Measurements from ENCODE around the gene SYT6.

Gene SYT6

GRCh38 chr1:114144016-114144415, 9.7 kb downstream of the SYT6 start:
- H3K4me3 ChIP-seq (IDR thresholded peaks at IDR 0.05; ENCODE audit: insufficient read depth, low read depth, low read length), result no peak overlapping the region
- no peaks in the 10 kb centered on the region for H3K4me1 ChIP-seq (ENCODE audit: low read depth, poor library complexity, severe bottlenecking)
- H2AFZ ChIP-seq (ENCODE audit: low read depth), result no peak overlapping the region
- no peaks in the 10 kb centered on the region for H4K20me1 ChIP-seq (ENCODE audit: insufficient read depth)
- no peak overlapping the region for H3K27ac ChIP-seq
- H3K27me3 ChIP-seq (ENCODE audit: insufficient read depth, low read depth), result no peaks in the 10 kb centered on the region
- H3K36me3 ChIP-seq (ENCODE audit: insufficient read depth), result no peaks in the 10 kb centered on the region
- H3K79me2 ChIP-seq (ENCODE audit: insufficient read depth, low read depth), result no peaks in the 10 kb centered on the region
- H3K9ac ChIP-seq, result no peak overlapping the region
- TF ChIP-seq CTCF (conservative IDR thresholded peaks at IDR 0.05; ENCODE audit: low read depth, low read length), result no peak
- no peak overlapping the region for H3K4me2 ChIP-seq

- Histone ChIP-seq H3K36me3 (ENCODE audit: insufficient read depth) (no peaks in the 10 kb centered on the region), H3K27me3 (ENCODE audit: insufficient read depth, low read depth) (no peaks in the 10 kb centered on the region), H3K79me2 (ENCODE audit: insufficient read depth, low read depth) (no peaks in the 10 kb centered on the region), H3K9ac (no peak overlapping the region), H3K27ac (no peak overlapping the region), H2AFZ (ENCODE audit: low read depth) (no peak overlapping the region), H3K4me1 (ENCODE audit: low read depth, poor library complexity, severe bottlenecking) (no peaks in the 10 kb centered on the region), H3K4me3 (IDR thresholded peaks at IDR 0.05; ENCODE audit: insufficient read depth, low read depth, low read length) (no peak overlapping the region), H3K4me2 (no peak overlapping the region), H4K20me1 (ENCODE audit: insufficient read depth) (no peaks in the 10 kb centered on the region)
- TF ChIP-seq CTCF (conservative IDR thresholded peaks at IDR 0.05; ENCODE audit: low read depth, low read length), result no peak
Measured at GRCh38 chr1:114139540-114139939, 14.1 kb downstream of the SYT6 start.

GRCh38 chr1:114137497-114137896, 16.2 kb downstream of the SYT6 start:
- Histone ChIP-seq H3K9ac (no peak overlapping the region), H4K20me1 (ENCODE audit: insufficient read depth) (no peaks in the 10 kb centered on the region), H3K36me3 (ENCODE audit: insufficient read depth) (no peaks in the 10 kb centered on the region), H2AFZ (ENCODE audit: low read depth) (no peak overlapping the region), H3K27ac (no peak overlapping the region), H3K27me3 (ENCODE audit: insufficient read depth, low read depth) (no peaks in the 10 kb centered on the region), H3K4me2 (no peak overlapping the region), H3K79me2 (ENCODE audit: insufficient read depth, low read depth) (no peaks in the 10 kb centered on the region), H3K4me3 (IDR thresholded peaks at IDR 0.05; ENCODE audit: insufficient read depth, low read depth, low read length) (no peak overlapping the region), H3K4me1 (ENCODE audit: low read depth, poor library complexity, severe bottlenecking) (no peaks in the 10 kb centered on the region)
- no peak for TF ChIP-seq CTCF (conservative IDR thresholded peaks at IDR 0.05; ENCODE audit: low read depth, low read length)

- Histone ChIP-seq H3K27me3 (ENCODE audit: insufficient read depth, low read depth) (no peaks in the 10 kb centered on the region), H3K4me2 (no peak overlapping the region), H3K36me3 (ENCODE audit: insufficient read depth) (no peaks in the 10 kb centered on the region), H3K9ac (no peak overlapping the region), H4K20me1 (ENCODE audit: insufficient read depth) (no peaks in the 10 kb centered on the region), H3K79me2 (ENCODE audit: insufficient read depth, low read depth) (no peaks in the 10 kb centered on the region), H3K4me3 (IDR thresholded peaks at IDR 0.05; ENCODE audit: insufficient read depth, low read depth, low read length) (no peak overlapping the region), H2AFZ (ENCODE audit: low read depth) (no peak overlapping the region), H3K27ac (no peak overlapping the region), H3K4me1 (ENCODE audit: low read depth, poor library complexity, severe bottlenecking) (no peaks in the 10 kb centered on the region)
- no peak for TF ChIP-seq CTCF (conservative IDR thresholded peaks at IDR 0.05; ENCODE audit: low read depth, low read length)
Measured at GRCh38 chr1:114135786-114136185, 17.9 kb downstream of the SYT6 start.

- Histone ChIP-seq H3K79me2 (ENCODE audit: insufficient read depth, low read depth) (no peaks in the 10 kb centered on the region), H4K20me1 (ENCODE audit: insufficient read depth) (no peaks in the 10 kb centered on the region), H2AFZ (ENCODE audit: low read depth) (no peak overlapping the region), H3K36me3 (ENCODE audit: insufficient read depth) (no peaks in the 10 kb centered on the region), H3K4me3 (IDR thresholded peaks at IDR 0.05; ENCODE audit: insufficient read depth, low read depth, low read length) (no peak overlapping the region), H3K27me3 (ENCODE audit: insufficient read depth, low read depth) (no peaks in the 10 kb centered on the region), H3K4me2 (no peak overlapping the region), H3K27ac (no peak overlapping the region), H3K4me1 (ENCODE audit: low read depth, poor library complexity, severe bottlenecking) (no peaks in the 10 kb centered on the region), H3K9ac (no peak overlapping the region)
- TF ChIP-seq CTCF (conservative IDR thresholded peaks at IDR 0.05; ENCODE audit: low read depth, low read length), result no peak
Measured at GRCh38 chr1:114134518-114134917, 19.2 kb downstream of the SYT6 start.
